Left ventricle myocardium inferior (tissue), 1 donor: ENCODE results near the gene ZFPL1. TPM values are rescaled to one million over a fixed set of nuclear protein-coding genes. Genes with fewer than 3 reads are reported as not detected.

Experiments
- DNase-seq: peaks from one replicate; pipeline ENCODE4 v3.0.0-alpha.2; 2020
- H3K27ac ChIP-seq: fragments of 200-600 bp; replicated peaks from 2 replicates; pipeline ENCODE4 v1.8.0; 2021
- H3K27me3 ChIP-seq: fragments of 200-600 bp; 2 replicates; pipeline ENCODE4 v1.8.0; 2021; ENCODE audit warnings: low read depth
- H3K36me3 ChIP-seq: fragments of 200-600 bp; 2 replicates; pipeline ENCODE4 v1.8.0; 2021
- H3K4me1 ChIP-seq: fragments of 200-600 bp; 2 replicates; pipeline ENCODE4 v1.8.0; 2021
- H3K4me3 ChIP-seq: fragments of 200-600 bp; 2 replicates; pipeline ENCODE4 v1.8.0; 2021; ENCODE audit warnings: mild to moderate bottlenecking, moderate library complexity
- H3K9me3 ChIP-seq: fragments of 200-600 bp; replicated peaks from 2 replicates; pipeline ENCODE4 v1.8.0; 2021
- CTCF ChIP-seq: fragments of 200-600 bp; IDR thresholded peaks from 2 replicates; pipeline ENCODE4 v1.8.0; 2021; ENCODE audit warnings: antibody characterized with exemption, mild to moderate bottlenecking, borderline replicate concordance
- intact Hi-C: fragments of 100-400 bp; cut with micrococcal nuclease; formaldehyde crosslinking; loops from one replicate; pipeline ENCODE4 v1.11.0; 2022
- total RNA-seq: library from RNA; stranded (reverse); fragmentation: NEBNext Ultra II Directional; extraction: Animal tissue kit (Norgen Biotek cat#: 25700); gene quantifications from one replicate; pipeline ENCODE4 v1.2.1, GENCODE V29; 2021
- donor health status: DM: no; HTN: yes; CAD: no; lungs with severe emphysema.

Gene ZFPL1
- total RNA-seq, 1 donor from 2014 or later = 23.1 TPM

DNA sequence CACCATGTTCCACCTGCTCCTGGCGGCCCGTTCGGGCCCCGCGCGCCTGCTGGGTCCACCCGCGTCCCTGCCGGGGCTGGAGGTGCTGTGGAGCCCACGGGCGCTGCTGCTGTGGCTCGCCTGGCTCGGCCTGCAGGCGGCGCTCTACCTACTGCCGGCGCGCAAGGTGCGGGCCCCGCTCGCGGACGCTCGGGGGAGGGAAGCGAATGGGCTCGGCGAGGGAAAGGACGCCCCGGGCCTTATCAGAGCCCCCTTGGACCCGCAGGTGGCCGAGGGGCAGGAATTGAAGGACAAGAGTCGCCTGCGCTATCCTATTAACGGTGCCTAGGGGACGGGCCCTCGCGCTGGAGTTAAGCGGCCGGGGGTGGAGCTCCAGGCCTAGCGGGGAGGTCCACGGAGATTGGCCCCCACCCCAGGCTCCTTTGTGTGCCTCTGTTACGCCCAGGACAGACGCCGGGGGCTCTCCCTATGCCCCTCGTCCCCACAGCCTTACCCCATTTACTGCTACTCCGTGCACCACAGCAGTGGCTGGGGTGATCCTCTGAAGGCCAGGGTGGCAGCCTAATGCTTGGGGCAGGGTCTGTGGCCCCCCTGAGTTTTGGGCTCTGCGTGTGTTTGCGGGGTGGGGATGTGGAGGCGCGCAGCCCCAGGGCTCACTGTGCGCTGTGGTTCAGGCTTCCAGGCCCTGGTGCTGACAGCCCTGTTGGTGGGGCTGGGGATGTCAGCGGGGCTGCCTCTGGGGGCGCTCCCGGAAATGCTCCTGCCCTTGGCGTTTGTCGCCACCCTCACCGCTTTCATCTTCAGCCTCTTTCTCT, 28.7 kb downstream of the ZFPL1 start:
- peak overlapping the region; percentile 84 for H3K27ac ChIP-seq
- peaks cover 72% of the 10 kb centered on the region for H3K4me1 ChIP-seq
- H3K4me3 ChIP-seq = peak overlapping the region; percentile 77
- H3K36me3 ChIP-seq = peaks cover 36% of the 10 kb centered on the region
- no peaks in the 10 kb centered on the region for H3K9me3 ChIP-seq
- TF ChIP-seq CTCF = peak; percentile 92
- intact Hi-C loops = no loop called here
- H3K27me3 ChIP-seq = no peaks in the 10 kb centered on the region
- peak; percentile 52 for DNase-seq

- intact Hi-C loops = no loop called here
Measured at GRCh38 chr11:65113361-65113756, 29.3 kb downstream of the ZFPL1 start.

DNA sequence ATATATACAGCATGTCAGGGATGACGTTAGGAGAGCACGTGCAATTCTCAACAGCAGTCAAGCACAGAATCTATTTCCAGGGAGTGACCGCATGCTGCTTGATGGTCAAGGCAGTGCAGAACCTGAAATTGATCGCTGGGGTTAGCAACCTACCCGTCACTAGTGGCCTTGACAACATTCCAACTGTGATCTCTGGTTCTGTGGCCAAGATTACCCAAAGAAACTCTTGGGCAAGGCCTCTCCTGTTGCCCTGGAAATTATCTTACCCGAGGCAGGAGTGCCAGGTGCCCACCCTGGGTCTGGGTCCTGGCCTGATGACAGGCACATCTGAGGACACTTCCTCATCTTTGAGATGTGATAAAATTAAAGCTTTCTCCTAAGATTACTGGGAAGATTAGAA, 29.8 kb downstream of the ZFPL1 start:
- no peak for DNase-seq
- TF ChIP-seq CTCF = no peak
- Histone ChIP-seq H3K9me3 (no peaks in the 10 kb centered on the region), H3K4me1 (peaks cover 77% of the 10 kb centered on the region), H3K36me3 (peaks cover 34% of the 10 kb centered on the region), H3K27ac (peak overlapping the region; percentile 84), H3K27me3 (no peaks in the 10 kb centered on the region), H3K4me3 (peak overlapping the region; percentile 77)
- intact Hi-C loops = no loop called here

More at GRCh38 chr11:65113361-65113756, 29.3 kb downstream of the ZFPL1 start:
- peaks cover 34% of the 10 kb centered on the region for H3K36me3 ChIP-seq
- DNase-seq = no peak
- H3K4me3 ChIP-seq = peak overlapping the region; percentile 77
- no peaks in the 10 kb centered on the region for H3K9me3 ChIP-seq
- H3K27ac ChIP-seq = peak overlapping the region; percentile 84
- H3K27me3 ChIP-seq = no peaks in the 10 kb centered on the region
- TF ChIP-seq CTCF = no peak
- H3K4me1 ChIP-seq = peaks cover 77% of the 10 kb centered on the region

- Histone ChIP-seq H3K27me3 (no peaks in the 10 kb centered on the region), H3K36me3 (peaks cover 34% of the 10 kb centered on the region), H3K9me3 (no peaks in the 10 kb centered on the region), H3K27ac (peak overlapping the region; percentile 84), H3K4me3 (no peak overlapping the region), H3K4me1 (peaks cover 79% of the 10 kb centered on the region)
- intact Hi-C loops = no loop called here
- TF ChIP-seq CTCF = no peak
- DNase-seq = no peak
Measured at GRCh38 chr11:65114538-65115171, 30.6 kb downstream of the ZFPL1 start.

DNA sequence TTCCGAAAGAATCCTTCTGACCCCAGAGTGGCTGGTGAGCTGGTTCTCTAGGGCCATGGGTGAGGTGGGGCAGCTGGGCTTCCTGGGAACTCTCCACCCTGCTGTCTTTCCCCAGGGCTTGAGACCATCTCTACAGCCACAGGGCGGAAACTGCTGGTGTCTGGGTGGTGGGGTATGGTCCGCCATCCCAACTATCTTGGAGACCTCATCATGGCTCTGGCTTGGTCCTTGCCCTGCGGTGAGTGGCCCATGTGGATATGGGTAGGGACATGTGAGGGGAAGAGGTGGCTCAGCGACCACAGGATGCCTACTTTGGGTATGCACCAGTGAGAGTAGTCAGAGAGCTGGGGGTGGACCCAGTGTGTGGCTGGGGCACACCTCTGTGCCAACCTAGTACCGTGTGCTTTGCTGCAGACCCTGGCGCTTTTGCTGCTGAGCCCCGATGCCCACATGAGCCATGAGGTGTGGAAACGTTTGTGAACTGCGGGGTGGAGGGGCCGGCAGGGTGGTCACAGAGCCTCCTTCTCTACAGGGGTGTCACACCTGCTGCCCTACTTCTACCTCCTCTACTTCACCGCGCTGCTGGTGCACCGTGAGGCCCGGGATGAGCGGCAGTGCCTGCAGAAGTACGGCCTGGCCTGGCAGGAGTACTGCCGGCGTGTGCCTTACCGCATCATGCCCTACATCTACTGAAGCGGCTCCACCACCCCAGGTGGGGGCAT, 31.5 kb downstream of the ZFPL1 start:
- TF ChIP-seq CTCF = no peak
- DNase-seq = no peak
- Histone ChIP-seq H3K27me3 (no peaks in the 10 kb centered on the region), H3K4me3 (peak overlapping the region; percentile 96), H3K4me1 (peaks cover 79% of the 10 kb centered on the region), H3K27ac (no peak overlapping the region), H3K36me3 (peaks cover 40% of the 10 kb centered on the region), H3K9me3 (no peaks in the 10 kb centered on the region)
- intact Hi-C loops = no loop called here
